K562 (cell line): ENCODE measurements around the gene FAM83F. TPM values are rescaled to one million over a fixed set of nuclear protein-coding genes. Genes with fewer than 3 reads are reported as not detected.

Experiments used
- FOXP1 ChIP-seq: sonication (generic); formaldehyde crosslinking; IDR thresholded peaks from 2 replicates; pipeline ENCODE4 v1.8.0; 2022; ENCODE audit warnings: mild to moderate bottlenecking, missing genetic modification reagents
- JUN ChIP-seq, 2 experiments: sonication (generic) in 1 of 2; formaldehyde crosslinking in 1 of 2; IDR thresholded peaks; 2 replicates each; pipeline versions ENCODE4 v1.6.1 to v1.8.0; 2012 to 2022; ENCODE audit warnings: borderline replicate concordance in 2 of 2, mild to moderate bottlenecking in 2 of 2, improper control_type of control experiment in 1 of 2, low read depth in 1 of 2, low read length in 1 of 2, missing genetic modification reagents in 1 of 2
- KLF16 ChIP-seq: IDR thresholded peaks from 2 replicates; pipeline ENCODE4 v1.6.1; 2016; ENCODE audit warnings: antibody characterized with exemption
- RBM22 ChIP-seq: fragments of 200-400 bp; formaldehyde crosslinking; IDR thresholded peaks from 2 replicates; pipeline ENCODE4 v1.6.1; 2018; ENCODE audit warnings: low read length, low read depth; ENCODE audit not compliant: poor library complexity, severe bottlenecking
- ZNF146 ChIP-seq: IDR thresholded peaks from one replicate; pipeline ENCODE4 v1.6.1; 2018; ENCODE audit warnings: missing compliant biosample characterization; ENCODE audit not compliant: unreplicated experiment
- ZNF232 ChIP-seq: sonication (generic); formaldehyde crosslinking; IDR thresholded peaks from 2 replicates; pipeline ENCODE4 v1.8.0; 2022; ENCODE audit warnings: mild to moderate bottlenecking, missing genetic modification reagents
- ZZZ3 ChIP-seq: fragments of 450-650 bp; IDR thresholded peaks from 2 replicates; pipeline ENCODE4 v1.6.1; 2016; ENCODE audit warnings: antibody characterized with exemption, mild to moderate bottlenecking, moderate library complexity
- polyA plus RNA-seq, 8 experiments: library from polyadenylated mRNA; depleted of rRNA in 4 of 8; stranded (reverse) in 5 of 8; unstranded in 3 of 8; fragments of >200 nt; fragmentation: Nextera tagmentation in 2 of 8; fragmentation: Illumina TruSeq in 1 of 8; extraction: Ambion mirVana in 2 of 8; extraction: Trizol in 1 of 8; gene quantifications; 2 replicates each; pipeline versions ENCODE4 v1.2.1 to v1.2.3, GENCODE V29; 2011 to 2014; ENCODE audit warnings: inconsistent platforms in 1 of 8, missing spikeins in 1 of 8
- total RNA-seq, 7 experiments: library from RNA; depleted of rRNA in 6 of 7; stranded (reverse); fragments of >200 nt in 6 of 7; fragmentation: Illumina TruSeq in 2 of 7; extraction: Trizol in 2 of 7; gene quantifications; 2 replicates each; pipeline versions ENCODE4 v1.2.1 to v1.2.3, GENCODE V29; 2011 to 2021; ENCODE audit warnings: low replicate concordance in 1 of 7
- TF ChIP-seq, protein P1 (sequence below): sonication (generic); formaldehyde crosslinking; IDR thresholded peaks from 2 replicates; pipeline ENCODE4 v1.8.1; 2023; ENCODE audit warnings: missing genetic modification reagents, mild to moderate bottlenecking, borderline replicate concordance
- TF ChIP-seq, protein P2 (sequence below): IDR thresholded peaks from 2 replicates; pipeline ENCODE4 v1.6.1; 2011; ENCODE audit warnings: borderline replicate concordance, low read depth, mild to moderate bottlenecking, moderate library complexity, low read length; ENCODE audit not compliant: insufficient read depth, poor library complexity, severe bottlenecking
- TF ChIP-seq, protein P3 (sequence below): fragments of 250-450 bp; sonication (Bioruptor Pico); IDR thresholded peaks from 2 replicates; pipeline ENCODE4 v1.8.0; 2021; ENCODE audit warnings: borderline replicate concordance, mild to moderate bottlenecking, moderate library complexity; ENCODE audit not compliant: poor library complexity, severe bottlenecking
- TF ChIP-seq, protein P4 (sequence below), 2 experiments: IDR thresholded peaks in 1 of 2; conservative IDR thresholded peaks in 1 of 2; 2 replicates each; pipeline ENCODE4 v1.6.1; 2016; ENCODE audit warnings: low read depth in 2 of 2, mild to moderate bottlenecking in 1 of 2, missing compliant biosample characterization in 1 of 2, missing genetic modification characterization in 1 of 2, moderate library complexity in 1 of 2
- TF ChIP-seq, protein P5 (sequence below): sonication (generic); formaldehyde crosslinking; IDR thresholded peaks from 2 replicates; pipeline ENCODE4 v1.8.1; 2022; ENCODE audit warnings: missing genetic modification reagents

FAM83F gene
- total and polyA plus RNA-seq, 9 of the 15 experiments (the other 6 are each of a cell fraction or from before 2014, with no cell fraction given): under 0.01 to 0.13 (median 0.04) TPM; not detected in 1

DNA sequence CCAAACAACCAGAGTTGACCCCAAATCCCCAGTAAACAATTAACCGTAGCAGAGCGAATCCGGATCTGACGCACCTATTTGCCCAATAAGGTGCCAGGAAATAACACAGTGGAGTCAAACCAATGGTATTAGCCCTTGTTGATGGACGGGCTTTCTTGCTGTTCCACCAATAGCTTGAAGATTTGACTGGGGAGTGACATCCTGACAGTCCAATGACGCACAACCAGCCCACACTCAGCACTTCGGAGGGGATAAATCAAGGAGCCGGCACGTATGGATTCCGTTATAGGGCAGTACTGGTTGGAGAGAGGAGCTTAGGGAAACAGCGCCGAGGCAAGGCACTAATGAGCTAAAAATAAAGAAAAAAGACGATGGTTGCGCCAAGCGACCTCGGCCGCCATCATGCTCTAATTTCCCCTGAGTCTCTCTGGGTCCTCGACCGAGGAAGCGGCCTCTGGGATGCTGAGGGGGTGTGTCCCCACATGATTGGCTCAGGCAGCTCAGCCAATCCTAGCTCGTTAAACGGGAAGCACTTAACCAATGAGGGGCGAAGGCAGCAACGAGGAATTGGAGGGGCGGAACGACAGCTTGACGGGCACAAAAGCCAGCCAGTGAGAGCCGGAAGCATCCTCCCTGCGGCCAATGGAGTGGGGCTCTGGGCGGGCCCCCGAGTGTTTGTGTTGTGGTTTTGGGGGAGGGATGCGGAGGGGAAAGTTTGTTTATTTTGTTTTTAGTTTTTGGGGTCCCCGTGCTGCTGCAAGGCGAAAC lies 49.5 kb downstream of the FAM83F start (continued):
- TF ChIP-seq, protein P1, sequence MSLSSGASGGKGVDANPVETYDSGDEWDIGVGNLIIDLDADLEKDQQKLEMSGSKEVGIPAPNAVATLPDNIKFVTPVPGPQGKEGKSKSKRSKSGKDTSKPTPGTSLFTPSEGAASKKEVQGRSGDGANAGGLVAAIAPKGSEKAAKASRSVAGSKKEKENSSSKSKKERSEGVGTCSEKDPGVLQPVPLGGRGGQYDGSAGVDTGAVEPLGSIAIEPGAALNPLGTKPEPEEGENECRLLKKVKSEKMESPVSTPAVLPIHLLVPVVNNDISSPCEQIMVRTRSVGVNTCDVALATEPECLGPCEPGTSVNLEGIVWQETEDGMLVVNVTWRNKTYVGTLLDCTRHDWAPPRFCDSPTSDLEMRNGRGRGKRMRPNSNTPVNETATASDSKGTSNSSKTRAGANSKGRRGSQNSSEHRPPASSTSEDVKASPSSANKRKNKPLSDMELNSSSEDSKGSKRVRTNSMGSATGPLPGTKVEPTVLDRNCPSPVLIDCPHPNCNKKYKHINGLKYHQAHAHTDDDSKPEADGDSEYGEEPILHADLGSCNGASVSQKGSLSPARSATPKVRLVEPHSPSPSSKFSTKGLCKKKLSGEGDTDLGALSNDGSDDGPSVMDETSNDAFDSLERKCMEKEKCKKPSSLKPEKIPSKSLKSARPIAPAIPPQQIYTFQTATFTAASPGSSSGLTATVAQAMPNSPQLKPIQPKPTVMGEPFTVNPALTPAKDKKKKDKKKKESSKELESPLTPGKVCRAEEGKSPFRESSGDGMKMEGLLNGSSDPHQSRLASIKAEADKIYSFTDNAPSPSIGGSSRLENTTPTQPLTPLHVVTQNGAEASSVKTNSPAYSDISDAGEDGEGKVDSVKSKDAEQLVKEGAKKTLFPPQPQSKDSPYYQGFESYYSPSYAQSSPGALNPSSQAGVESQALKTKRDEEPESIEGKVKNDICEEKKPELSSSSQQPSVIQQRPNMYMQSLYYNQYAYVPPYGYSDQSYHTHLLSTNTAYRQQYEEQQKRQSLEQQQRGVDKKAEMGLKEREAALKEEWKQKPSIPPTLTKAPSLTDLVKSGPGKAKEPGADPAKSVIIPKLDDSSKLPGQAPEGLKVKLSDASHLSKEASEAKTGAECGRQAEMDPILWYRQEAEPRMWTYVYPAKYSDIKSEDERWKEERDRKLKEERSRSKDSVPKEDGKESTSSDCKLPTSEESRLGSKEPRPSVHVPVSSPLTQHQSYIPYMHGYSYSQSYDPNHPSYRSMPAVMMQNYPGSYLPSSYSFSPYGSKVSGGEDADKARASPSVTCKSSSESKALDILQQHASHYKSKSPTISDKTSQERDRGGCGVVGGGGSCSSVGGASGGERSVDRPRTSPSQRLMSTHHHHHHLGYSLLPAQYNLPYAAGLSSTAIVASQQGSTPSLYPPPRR (CRISPR knock-in tag): no peak
- TF ChIP-seq JUN (IDR thresholded peaks at IDR 0.05; ENCODE audit: borderline replicate concordance, low read depth, low read length) (no peak), JUN (CRISPR knock-in tag; IDR thresholded peaks at IDR 0.05; ENCODE audit: borderline replicate concordance) (no peak), ZZZ3 (no peak), ZNF146 (CRISPR knock-in tag) (no peak), RBM22 (no peak), KLF16 (no peak), ZNF232 (CRISPR knock-in tag) (no peak), FOXP1 (CRISPR knock-in tag) (no peak)
- TF ChIP-seq, protein P2, sequence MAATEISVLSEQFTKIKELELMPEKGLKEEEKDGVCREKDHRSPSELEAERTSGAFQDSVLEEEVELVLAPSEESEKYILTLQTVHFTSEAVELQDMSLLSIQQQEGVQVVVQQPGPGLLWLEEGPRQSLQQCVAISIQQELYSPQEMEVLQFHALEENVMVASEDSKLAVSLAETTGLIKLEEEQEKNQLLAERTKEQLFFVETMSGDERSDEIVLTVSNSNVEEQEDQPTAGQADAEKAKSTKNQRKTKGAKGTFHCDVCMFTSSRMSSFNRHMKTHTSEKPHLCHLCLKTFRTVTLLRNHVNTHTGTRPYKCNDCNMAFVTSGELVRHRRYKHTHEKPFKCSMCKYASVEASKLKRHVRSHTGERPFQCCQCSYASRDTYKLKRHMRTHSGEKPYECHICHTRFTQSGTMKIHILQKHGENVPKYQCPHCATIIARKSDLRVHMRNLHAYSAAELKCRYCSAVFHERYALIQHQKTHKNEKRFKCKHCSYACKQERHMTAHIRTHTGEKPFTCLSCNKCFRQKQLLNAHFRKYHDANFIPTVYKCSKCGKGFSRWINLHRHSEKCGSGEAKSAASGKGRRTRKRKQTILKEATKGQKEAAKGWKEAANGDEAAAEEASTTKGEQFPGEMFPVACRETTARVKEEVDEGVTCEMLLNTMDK: no peak
- TF ChIP-seq, protein P3, sequence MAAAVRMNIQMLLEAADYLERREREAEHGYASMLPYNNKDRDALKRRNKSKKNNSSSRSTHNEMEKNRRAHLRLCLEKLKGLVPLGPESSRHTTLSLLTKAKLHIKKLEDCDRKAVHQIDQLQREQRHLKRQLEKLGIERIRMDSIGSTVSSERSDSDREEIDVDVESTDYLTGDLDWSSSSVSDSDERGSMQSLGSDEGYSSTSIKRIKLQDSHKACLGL: no peak
- TF ChIP-seq, protein P4, sequence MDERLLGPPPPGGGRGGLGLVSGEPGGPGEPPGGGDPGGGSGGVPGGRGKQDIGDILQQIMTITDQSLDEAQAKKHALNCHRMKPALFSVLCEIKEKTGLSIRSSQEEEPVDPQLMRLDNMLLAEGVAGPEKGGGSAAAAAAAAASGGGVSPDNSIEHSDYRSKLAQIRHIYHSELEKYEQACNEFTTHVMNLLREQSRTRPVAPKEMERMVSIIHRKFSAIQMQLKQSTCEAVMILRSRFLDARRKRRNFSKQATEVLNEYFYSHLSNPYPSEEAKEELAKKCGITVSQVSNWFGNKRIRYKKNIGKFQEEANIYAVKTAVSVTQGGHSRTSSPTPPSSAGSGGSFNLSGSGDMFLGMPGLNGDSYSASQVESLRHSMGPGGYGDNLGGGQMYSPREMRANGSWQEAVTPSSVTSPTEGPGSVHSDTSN (CRISPR knock-in tag; IDR thresholded peaks at IDR 0.05; ENCODE audit: low read depth): peak; percentile 93
- TF ChIP-seq, protein P4 (tag; conservative IDR thresholded peaks at IDR 0.05; ENCODE audit: low read depth): peak; percentile 98
- TF ChIP-seq, protein P5, sequence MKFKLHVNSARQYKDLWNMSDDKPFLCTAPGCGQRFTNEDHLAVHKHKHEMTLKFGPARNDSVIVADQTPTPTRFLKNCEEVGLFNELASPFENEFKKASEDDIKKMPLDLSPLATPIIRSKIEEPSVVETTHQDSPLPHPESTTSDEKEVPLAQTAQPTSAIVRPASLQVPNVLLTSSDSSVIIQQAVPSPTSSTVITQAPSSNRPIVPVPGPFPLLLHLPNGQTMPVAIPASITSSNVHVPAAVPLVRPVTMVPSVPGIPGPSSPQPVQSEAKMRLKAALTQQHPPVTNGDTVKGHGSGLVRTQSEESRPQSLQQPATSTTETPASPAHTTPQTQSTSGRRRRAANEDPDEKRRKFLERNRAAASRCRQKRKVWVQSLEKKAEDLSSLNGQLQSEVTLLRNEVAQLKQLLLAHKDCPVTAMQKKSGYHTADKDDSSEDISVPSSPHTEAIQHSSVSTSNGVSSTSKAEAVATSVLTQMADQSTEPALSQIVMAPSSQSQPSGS (CRISPR knock-in tag): no peak
